Cardiac fibroblast (primary cell): ENCODE measurements around the gene D2HGDH.
A peak's percentile ranks its signal among the peaks of the same experiment; 100 is the strongest.

Experiments used
- DNase-seq, 2 donors: peaks; one replicate each; pipeline versions ENCODE4 v3.0.0 to v3.0.0-alpha.2; 2010; ENCODE audit warnings: low read depth in 2 of 2
- H3K4me3 ChIP-seq, 2 donors: replicated peaks in 1 of 2; 1 replicate in 1 of 2; 2 replicates in 1 of 2; pipeline ENCODE4 v1.5.1; 2011; ENCODE audit warnings: low read depth in 2 of 2, low read length in 2 of 2, mild to moderate bottlenecking in 2 of 2, moderate library complexity in 1 of 2
- CTCF ChIP-seq: IDR thresholded peaks from one replicate; pipeline ENCODE4 v1.5.1; 2011; ENCODE audit warnings: low read depth, mild to moderate bottlenecking, low read length, inconsistent platforms

D2HGDH gene

DNA sequence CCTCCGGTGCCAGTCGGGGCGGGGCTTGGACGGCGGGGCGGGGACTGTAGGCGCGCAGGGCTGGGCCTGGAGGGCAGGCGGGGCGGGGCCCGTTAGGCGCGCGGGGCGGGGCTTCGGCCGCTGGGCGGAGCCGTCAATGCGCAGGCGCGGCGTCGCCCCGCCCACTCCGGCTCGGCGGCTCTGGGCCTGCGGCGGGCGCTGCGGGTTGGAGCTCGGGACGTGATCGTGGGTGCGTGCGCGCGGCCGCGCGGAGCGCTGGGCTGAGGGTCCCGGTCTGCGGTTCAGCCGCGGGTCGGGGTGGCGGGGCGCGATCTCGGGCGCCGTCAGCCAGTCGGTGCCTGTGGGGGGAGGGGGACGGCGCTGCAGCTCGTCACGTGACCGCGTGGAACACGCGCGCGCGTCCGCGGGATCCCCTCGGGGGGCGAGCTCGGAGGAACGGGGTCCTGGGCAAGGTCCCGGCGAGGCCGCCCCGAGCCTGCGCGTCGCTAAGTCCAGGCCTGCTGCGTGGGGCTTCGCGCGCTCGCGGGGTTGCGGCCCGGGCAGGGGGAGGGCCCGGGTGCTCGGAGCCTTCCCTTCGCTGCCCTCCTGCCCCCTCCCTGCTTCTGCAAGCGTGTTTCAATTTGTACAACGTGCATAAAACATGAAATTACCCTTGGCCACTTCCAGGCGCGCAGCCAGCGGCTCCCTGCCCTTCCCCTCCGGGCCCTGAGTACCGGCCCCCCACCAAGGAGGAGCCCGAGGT, at the start of gene D2HGDH:
D2HGDH (plus strand) TSS at position 164 of the 742 bp plus-strand sequence. CDS start 595 bp downstream, outside the sequence.
- H3K4me3 ChIP-seq: peak within 1 kb of the TSS; percentile 75
- TF ChIP-seq CTCF: no peak
- peak; percentile 81 to 87 for DNase-seq

DNA sequence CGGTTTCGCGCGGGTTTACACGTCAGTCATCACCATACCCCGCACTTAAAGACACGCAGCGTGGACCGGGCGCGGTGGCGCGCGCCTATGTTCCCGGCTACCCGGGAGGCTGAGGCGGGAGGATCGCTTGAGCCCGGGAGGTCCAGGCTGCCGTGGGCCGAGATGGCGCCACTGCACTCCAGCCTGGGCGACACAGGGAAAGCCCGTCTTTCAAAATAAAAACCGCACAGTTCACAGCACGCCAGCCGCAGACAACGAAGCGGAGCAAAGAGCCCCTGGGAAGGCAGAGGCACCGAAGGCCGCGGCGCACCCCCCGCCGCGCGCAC, 48.1 kb upstream of the D2HGDH start:
- TF ChIP-seq CTCF: no peak
- peak overlapping the region; percentile 86 to 96 for H3K4me3 ChIP-seq
- no peak for DNase-seq

DNA sequence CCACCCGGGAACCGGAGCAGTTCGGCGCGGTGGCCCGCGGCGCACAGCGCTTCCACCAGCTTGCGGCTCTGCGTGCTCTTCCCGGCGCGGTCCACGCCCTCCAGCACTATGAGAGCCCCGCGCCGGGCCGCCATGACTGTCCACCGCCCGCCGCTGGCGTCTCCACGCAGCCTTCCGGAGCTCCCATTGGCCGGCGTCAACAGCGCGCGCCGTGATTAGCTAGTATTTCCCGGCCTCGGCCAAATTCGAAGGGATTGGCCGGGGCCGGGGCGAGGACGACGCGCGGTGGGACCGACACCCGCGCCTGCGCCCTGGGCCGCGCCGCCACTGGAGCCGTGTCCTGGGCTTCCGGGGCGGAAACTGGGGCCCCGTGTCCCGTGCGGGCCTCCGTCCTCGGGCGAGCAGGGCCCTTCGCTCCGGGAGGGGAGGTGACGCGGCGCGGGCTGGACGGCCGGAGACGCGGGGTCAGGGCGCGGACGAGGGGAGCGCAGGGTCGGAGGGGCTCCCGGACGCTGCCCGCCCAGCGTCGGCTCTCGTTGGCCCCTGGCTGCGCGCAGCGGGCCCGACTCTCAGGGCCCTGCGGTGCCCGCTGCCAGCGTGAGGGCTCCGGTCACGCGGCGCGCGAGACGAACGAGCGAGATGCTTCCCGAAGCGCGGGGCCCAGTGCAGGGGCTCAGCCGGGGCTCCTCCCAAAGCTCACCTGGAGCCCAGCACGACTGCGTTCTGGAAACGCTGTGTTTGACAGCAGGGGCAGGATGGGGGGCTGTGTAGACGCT, 47.6 kb upstream of the D2HGDH start, which contains the start of gene DTYMK:
DTYMK (minus strand) TSS at position 166 of the 776 bp plus-strand sequence; CDS start at position 134, 32 bp downstream.
- no peak for TF ChIP-seq CTCF
- H3K4me3 ChIP-seq: peak within 1 kb of the TSS; percentile 92 to 96

DNA sequence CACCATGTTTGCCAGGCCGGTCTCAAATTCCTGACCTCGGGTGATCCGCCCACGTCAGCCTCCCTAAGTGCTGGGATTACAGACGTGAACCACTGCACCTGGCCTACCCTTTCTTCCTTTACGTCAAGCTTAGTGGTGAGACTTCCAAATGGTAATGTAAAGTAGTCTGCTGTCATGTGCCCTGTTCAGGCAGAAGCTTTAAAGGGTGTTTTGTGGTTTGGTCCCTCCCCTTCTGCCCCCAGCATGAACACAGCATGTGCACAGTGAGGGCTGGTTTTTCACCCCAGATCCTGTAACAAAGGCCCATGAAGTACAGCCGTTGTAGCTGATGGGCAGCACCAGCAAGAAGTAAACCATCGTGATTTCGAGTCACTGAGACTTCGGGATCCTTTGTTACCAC, 45.1 kb upstream of the D2HGDH start:
- no peak overlapping the region for H3K4me3 ChIP-seq
- DNase-seq: no peak
- TF ChIP-seq CTCF: no peak

More for the DNA sequence above, 47.6 kb upstream of the D2HGDH start, which contains the start of gene DTYMK:
- peak; percentile 95 to 97 for DNase-seq

GRCh38 chr2:241690202-241690717, 44.2 kb upstream of the D2HGDH start:
- DNase-seq: no peak
- no peak overlapping the region for H3K4me3 ChIP-seq
- TF ChIP-seq CTCF: no peak

GRCh38 chr2:241692448-241692847, 42.0 kb upstream of the D2HGDH start:
- no peak overlapping the region for H3K4me3 ChIP-seq
- peak; percentile 77 to 83 for DNase-seq

More at GRCh38 chr2:241692448-241692847, 42.0 kb upstream of the D2HGDH start:
- no peak for TF ChIP-seq CTCF
